ENCODE results near the gene SLIT3. TPM values are rescaled to one million over a fixed set of nuclear protein-coding genes. Genes with fewer than 3 reads are reported as not detected.
A peak's percentile ranks its signal among the peaks of the same experiment; 100 is the strongest.

SLIT3 gene
- total RNA-seq, 4 donors from 2014 or later: 0.97 to 6.1 (median 3.4) TPM

GRCh38 chr5:168984135-168984675 lies 316.7 kb downstream of the SLIT3 start:
- Histone ChIP-seq H3K4me1 (no peaks in the 10 kb centered on the region), H3K27me3 (no peaks in the 10 kb centered on the region), H3K4me3 (no peak overlapping the region), H3K27ac (no peak overlapping the region), H3K9me3 (no peaks in the 10 kb centered on the region), H3K36me3 (no peaks in the 10 kb centered on the region)
- TF ChIP-seq POLR2A (IDR thresholded peaks at IDR 0.05): no peak
- DNase-seq: no peak
- intact Hi-C loops (cut with DNase I; ENCODE audit: low total_unique reads): no loop called here
- no peak for ATAC-seq
- in situ Hi-C loops (cut with MboI; ENCODE audit: low sequenced_read_pairs in 4 of 4): loop anchor here (10.0 to 25.0 kb wide), 3 partner anchors 321 to 603 kb away; partner anchors contain the start of genes SLIT3 (in 2 of the 4) and SPDL1 (in 2 of the 4)

GRCh38 chr5:168979135-168979534 lies 321.8 kb downstream of the SLIT3 start:
- Histone ChIP-seq H3K4me3 (no peak overlapping the region), H3K36me3 (no peaks in the 10 kb centered on the region), H3K27ac (no peak overlapping the region), H3K9me3 (no peaks in the 10 kb centered on the region), H3K27me3 (no peaks in the 10 kb centered on the region), H3K4me1 (no peaks in the 10 kb centered on the region)
- DNase-seq (peak in 1 of 2 donors; percentile 17), ATAC-seq (no peak)
- intact Hi-C loops (cut with DNase I; ENCODE audit: low total_unique reads): no loop called here
- in situ Hi-C loops (cut with MboI; ENCODE audit: low sequenced_read_pairs in 4 of 4): loop anchor here in 3 of 4 donors (25.0 kb wide), 2 partner anchors 583 to 608 kb away; partner anchors contain the start of gene SPDL1 (in 2 of the 3)
- no peak for TF ChIP-seq CTCF (IDR thresholded peaks at IDR 0.05 in 4 of 5, conservative IDR thresholded peaks at IDR 0.05 in 1 of 5)
- no peak for TF ChIP-seq POLR2A (IDR thresholded peaks at IDR 0.05)

DNA sequence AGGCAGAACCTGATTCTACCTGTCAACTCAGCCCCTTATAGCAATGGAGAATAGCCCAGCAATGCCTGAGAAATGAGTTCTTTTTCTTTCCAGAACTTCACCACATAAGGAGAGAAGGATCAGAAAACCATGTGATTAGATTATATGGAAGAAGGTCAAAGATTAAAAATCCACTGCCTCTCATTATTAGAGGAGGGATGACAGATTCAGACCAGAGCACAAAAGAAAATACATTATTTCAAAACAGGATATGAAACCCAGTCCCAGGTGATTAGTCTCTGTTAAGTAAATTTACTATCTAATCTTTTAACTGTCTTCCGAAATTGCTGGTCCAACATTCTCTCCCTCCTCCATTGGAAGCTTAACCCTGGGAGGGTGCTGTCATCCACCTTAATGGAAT lies 322.4 kb downstream of the SLIT3 start:
- TF ChIP-seq CTCF (IDR thresholded peaks at IDR 0.05 in 4 of 5, conservative IDR thresholded peaks at IDR 0.05 in 1 of 5) (no peak), POLR2A (IDR thresholded peaks at IDR 0.05) (no peak)

DNA sequence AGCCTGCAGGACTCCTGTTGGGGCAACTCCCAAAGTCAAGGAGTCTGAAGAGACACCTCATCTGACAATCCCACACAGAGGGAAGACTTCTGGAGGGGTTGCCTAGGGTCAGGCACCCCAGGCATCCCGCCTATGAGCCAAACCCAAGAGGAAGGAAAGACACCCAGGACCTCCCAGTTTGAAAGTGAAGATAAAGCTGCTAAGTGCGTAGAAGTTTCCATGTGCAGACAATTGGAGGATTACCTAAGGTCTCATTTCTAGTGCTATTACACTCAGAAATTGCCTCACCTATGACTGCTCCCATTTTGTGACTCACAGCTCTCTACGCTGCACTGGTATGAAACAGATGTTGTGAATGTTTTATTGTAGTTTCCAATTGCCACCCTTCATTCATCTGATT lies 322.9 kb downstream of the SLIT3 start:
- Histone ChIP-seq H3K27me3 (no peaks in the 10 kb centered on the region), H3K4me1 (no peaks in the 10 kb centered on the region), H3K36me3 (no peaks in the 10 kb centered on the region), H3K27ac (no peak overlapping the region), H3K9me3 (no peaks in the 10 kb centered on the region), H3K4me3 (no peak overlapping the region)
- intact Hi-C loops (cut with DNase I; ENCODE audit: low total_unique reads) (no loop called here), in situ Hi-C loops (cut with MboI; ENCODE audit: low sequenced_read_pairs in 4 of 4) (loop anchor here in 3 of 4 donors (25.0 kb wide), 2 partner anchors 584 to 609 kb away; partner anchors contain the start of gene SPDL1 (in 2 of the 3))
- no peak for DNase-seq
- ATAC-seq: no peak
- TF ChIP-seq POLR2A (IDR thresholded peaks at IDR 0.05) (no peak), CTCF (IDR thresholded peaks at IDR 0.05 in 4 of 5, conservative IDR thresholded peaks at IDR 0.05 in 1 of 5) (no peak)

More for the DNA sequence above, 322.4 kb downstream of the SLIT3 start:
- intact Hi-C loops (cut with DNase I; ENCODE audit: low total_unique reads) (no loop called here), in situ Hi-C loops (cut with MboI; ENCODE audit: low sequenced_read_pairs in 4 of 4) (loop anchor here in 3 of 4 donors (25.0 kb wide), 2 partner anchors 584 to 609 kb away; partner anchors contain the start of gene SPDL1 (in 2 of the 3))
- ATAC-seq (no peak), DNase-seq (no peak)
- Histone ChIP-seq H3K4me1 (no peaks in the 10 kb centered on the region), H3K27me3 (no peaks in the 10 kb centered on the region), H3K4me3 (no peak overlapping the region), H3K36me3 (no peaks in the 10 kb centered on the region), H3K27ac (no peak overlapping the region), H3K9me3 (no peaks in the 10 kb centered on the region)

DNA sequence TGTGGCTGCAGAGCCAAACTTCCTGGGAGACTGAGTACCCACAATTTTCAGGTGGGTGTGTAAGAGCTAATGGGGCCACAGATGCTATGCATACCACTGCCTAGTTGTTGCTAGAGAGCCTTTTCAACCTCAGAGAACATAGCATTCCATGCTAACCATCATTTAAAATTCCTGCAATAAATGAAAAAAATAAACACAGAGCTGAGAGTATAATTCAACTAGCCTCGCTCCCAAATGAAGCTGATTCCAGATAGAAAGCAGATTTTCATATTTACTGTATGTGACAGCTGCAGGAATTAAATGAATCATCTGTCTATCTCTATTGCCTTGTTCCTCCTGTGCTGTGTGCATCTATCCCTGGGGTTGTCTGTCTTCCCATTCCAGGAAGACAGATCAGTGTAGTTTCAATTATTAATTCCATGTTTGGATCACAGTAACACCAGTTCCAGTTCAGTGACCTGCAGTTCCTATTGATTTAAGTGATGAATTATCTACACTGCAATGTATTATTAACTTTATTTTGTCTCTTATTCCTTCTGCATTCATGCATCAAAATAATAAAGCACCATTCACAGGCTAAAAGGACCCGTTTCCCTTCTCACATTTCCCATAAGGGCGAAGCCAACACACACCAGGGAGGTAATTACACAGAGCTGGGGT lies 324.5 kb downstream of the SLIT3 start:
- Histone ChIP-seq H3K36me3 (no peaks in the 10 kb centered on the region), H3K27me3 (no peaks in the 10 kb centered on the region), H3K27ac (no peak overlapping the region), H3K4me3 (no peak overlapping the region), H3K9me3 (no peaks in the 10 kb centered on the region), H3K4me1 (no peaks in the 10 kb centered on the region)
- no peak for TF ChIP-seq CTCF (IDR thresholded peaks at IDR 0.05 in 4 of 5, conservative IDR thresholded peaks at IDR 0.05 in 1 of 5)
- ATAC-seq (no peak), DNase-seq (no peak)
- in situ Hi-C loops (cut with MboI; ENCODE audit: low sequenced_read_pairs in 4 of 4) (loop anchor here in 3 of 4 donors (25.0 kb wide), 2 partner anchors 586 to 611 kb away; partner anchors contain the start of gene SPDL1 (in 2 of the 3)), intact Hi-C loops (cut with DNase I; ENCODE audit: low total_unique reads) (no loop called here)

Data from gastrocnemius medialis (tissue), 4 donors.